ENCODE results near the gene ZC3H12D.
"Not testable (repeated sequence)": the region's sequence is repeated elsewhere in the genome, so short reads cannot be mapped to it uniquely, and the experiment has no call there.

The ZC3H12D gene

GRCh38 chr6:149484733-149485700, at the start of gene ZC3H12D:
TSS of gene ZC3H12D (minus strand) at chr6:149485014. CDS start at chr6:149474543, 10,471 bp downstream.
- DNase-seq: peak; percentile 24

GRCh38 chr6:149529650-149530049, 44.8 kb upstream of the ZC3H12D start:
- no peak for DNase-seq

GRCh38 chr6:149515494-149515893, 30.7 kb upstream of the ZC3H12D start:
- no peak for DNase-seq

- no peak for DNase-seq
These were observed 29.1 kb upstream of the ZC3H12D start for GRCh38 chr6:149513915-149514314.

GRCh38 chr6:149510793-149511512, 26.1 kb upstream of the ZC3H12D start:
- DNase-seq: no peak

GRCh38 chr6:149508485-149508884, 23.7 kb upstream of the ZC3H12D start:
- DNase-seq: no peak

- DNase-seq: no peak
These were observed 19.1 kb upstream of the ZC3H12D start for GRCh38 chr6:149503872-149504271.

- no peak for DNase-seq
These were observed 18.5 kb upstream of the ZC3H12D start for GRCh38 chr6:149503276-149503675.

- DNase-seq: no peak
These were observed 17.0 kb upstream of the ZC3H12D start for GRCh38 chr6:149501768-149502167.

GRCh38 chr6:149501201-149501600, 16.4 kb upstream of the ZC3H12D start:
- no peak for DNase-seq

GRCh38 chr6:149500096-149500495, 15.3 kb upstream of the ZC3H12D start:
- no peak for DNase-seq

- DNase-seq: peak; percentile 14
These were observed 14.3 kb upstream of the ZC3H12D start for GRCh38 chr6:149499066-149499465.

GRCh38 chr6:149497365-149497764, 12.6 kb upstream of the ZC3H12D start:
- DNase-seq: no peak

- DNase-seq: not testable (repeated sequence)
These were observed 11.8 kb upstream of the ZC3H12D start for GRCh38 chr6:149496597-149496996.

- DNase-seq: not testable (repeated sequence)
These were observed 10.7 kb upstream of the ZC3H12D start for GRCh38 chr6:149495349-149496016.

GRCh38 chr6:149494810-149495209, 10.0 kb upstream of the ZC3H12D start:
- DNase-seq: not testable (repeated sequence)

- DNase-seq: no peak
These were observed 9.0 kb upstream of the ZC3H12D start for GRCh38 chr6:149493761-149494320.

- DNase-seq: no peak
These were observed 8.1 kb upstream of the ZC3H12D start for GRCh38 chr6:149492798-149493343.

- no peak for DNase-seq
These were observed 5.2 kb upstream of the ZC3H12D start for GRCh38 chr6:149489967-149490366.

- DNase-seq: no peak
These were observed 4.0 kb upstream of the ZC3H12D start for GRCh38 chr6:149488815-149489214.

GRCh38 chr6:149487316-149487715, 2.5 kb upstream of the ZC3H12D start:
- DNase-seq: no peak

GRCh38 chr6:149483849-149484655, 762 bp downstream of the ZC3H12D start:
- no peak for DNase-seq

Measured in RPMI8226 (cell line).